Sciatic nerve (tissue), 2 donors: ENCODE results near the gene GON4L. TPM values are rescaled to one million over a fixed set of nuclear protein-coding genes. Genes with fewer than 3 reads are reported as not detected.
"Not testable (repeated sequence)": the region's sequence is repeated elsewhere in the genome, so short reads cannot be mapped to it uniquely, and the experiment has no call there.

ENCODE experiments used
- ATAC-seq: fragments of 200-7000 bp; cut with Tn5 transposase; one replicate; pipeline ENCODE4 v1.9.1; 2020; ENCODE audit warnings: mild to moderate bottlenecking, moderate library complexity
- DNase-seq: peaks from one replicate; pipeline ENCODE4 v3.0.0-alpha.2; 2020; ENCODE audit warnings: low spot score
- intact Hi-C: fragments of 100-400 bp; cut with DNase I; formaldehyde crosslinking; loops from one replicate; pipeline ENCODE4 v1.14.2; 2022
- total RNA-seq: library from RNA; stranded (reverse); fragmentation: NEBNext Ultra II Directional; extraction: Animal tissue kit (Norgen Biotek cat#: 25700); gene quantifications from one replicate; pipeline ENCODE4 v1.2.1, GENCODE V29; 2021
- donor health status: DM: no; HTN: no; CAD: no.
- donor health status: DM: no; HTN: no; CAD: no.

GON4L gene
- total RNA-seq = 79.6 TPM

- ATAC-seq (peak; percentile 82), DNase-seq (peak; percentile 91)
- intact Hi-C loops = no loop called here
Observed at GRCh38 chr1:155856975-155857930, at the start of gene GON4L. Gene GON4L (minus strand): TSS chr1:155857214. CDS start chr1:155853780, 3,434 bp downstream.

- ATAC-seq (no peak), DNase-seq (no peak)
- intact Hi-C loops = no loop called here
Observed at GRCh38 chr1:155904261-155904660, 47.2 kb upstream of the GON4L start.

GRCh38 chr1:155900161-155900560 is 43.1 kb upstream of the GON4L start:
- ATAC-seq = no peak
- intact Hi-C loops = no loop called here
- DNase-seq = no peak

GRCh38 chr1:155899683-155900082 is 42.7 kb upstream of the GON4L start:
- no peak for DNase-seq
- ATAC-seq = no peak
- intact Hi-C loops = no loop called here

- intact Hi-C loops = no loop called here
- ATAC-seq (no peak), DNase-seq (no peak)
Observed at GRCh38 chr1:155898888-155899287, 41.9 kb upstream of the GON4L start.

- intact Hi-C loops = no loop called here
- DNase-seq = no peak
- no peak for ATAC-seq
Observed at GRCh38 chr1:155897746-155898145, 40.7 kb upstream of the GON4L start.

- intact Hi-C loops, ATAC-seq, DNase-seq: not testable (repeated sequence)
Observed at GRCh38 chr1:155896476-155896875, 39.5 kb upstream of the GON4L start.

- ATAC-seq, DNase-seq, intact Hi-C loops: not testable (repeated sequence)
Observed at GRCh38 chr1:155895617-155896016, 38.6 kb upstream of the GON4L start.

- peak; percentile 85 for ATAC-seq
- intact Hi-C loops = no loop called here
- DNase-seq = no peak
Observed at GRCh38 chr1:155893389-155894142, 36.6 kb upstream of the GON4L start.

GRCh38 chr1:155892796-155893195 is 35.8 kb upstream of the GON4L start:
- ATAC-seq (no peak), DNase-seq (no peak)
- intact Hi-C loops = no loop called here

GRCh38 chr1:155890251-155890650 is 33.2 kb upstream of the GON4L start:
- ATAC-seq (no peak), DNase-seq (no peak)
- intact Hi-C loops = no loop called here

- DNase-seq (no peak), ATAC-seq (no peak)
- intact Hi-C loops = no loop called here
Observed at GRCh38 chr1:155889566-155889965, 32.6 kb upstream of the GON4L start.

- intact Hi-C loops = no loop called here
- ATAC-seq (no peak), DNase-seq (no peak)
Observed at GRCh38 chr1:155888481-155888880, 31.5 kb upstream of the GON4L start.

- intact Hi-C loops = no loop called here
- DNase-seq = no peak
- ATAC-seq = no peak
Observed at GRCh38 chr1:155884982-155885381, 28.0 kb upstream of the GON4L start.

- DNase-seq (no peak), ATAC-seq (peak; percentile 78)
- intact Hi-C loops = no loop called here
Observed at GRCh38 chr1:155884031-155884960, 27.3 kb upstream of the GON4L start.

- DNase-seq (no peak), ATAC-seq (no peak)
- intact Hi-C loops = no loop called here
Observed at GRCh38 chr1:155882766-155883165, 25.8 kb upstream of the GON4L start.

GRCh38 chr1:155882235-155882634 is 25.2 kb upstream of the GON4L start:
- intact Hi-C loops = no loop called here
- ATAC-seq = no peak
- no peak for DNase-seq

- ATAC-seq (no peak), DNase-seq (no peak)
- intact Hi-C loops = no loop called here
Observed at GRCh38 chr1:155880950-155881349, 23.9 kb upstream of the GON4L start.

GRCh38 chr1:155880251-155880650 is 23.2 kb upstream of the GON4L start:
- ATAC-seq (no peak), DNase-seq (no peak)
- intact Hi-C loops = no loop called here
